ENCODE data around the gene ATP8A2. TPM values are rescaled to one million over a fixed set of nuclear protein-coding genes. Genes with fewer than 3 reads are reported as not detected.

The ATP8A2 gene
- total RNA-seq, 1 donor from 2014 or later = 1.9 TPM

GRCh38 chr13:25908366-25908765 lies 536.6 kb downstream of the ATP8A2 start:
- Mint-ChIP-seq H3K27ac (ENCODE audit: unreplicated experiment) (no peak overlapping the region), H3K9me3 (ENCODE audit: low read depth) (no peaks in the 10 kb centered on the region), H3K4me1 (ENCODE audit: low read depth) (peaks cover 6% of the 10 kb centered on the region), H3K4me3 (ENCODE audit: unreplicated experiment) (no peak overlapping the region), H3K27me3 (ENCODE audit: low read depth) (no peaks in the 10 kb centered on the region), H3K36me3 (ENCODE audit: low read depth) (no peaks in the 10 kb centered on the region)
- TF ChIP-seq CTCF (IDR thresholded peaks at IDR 0.05) = no peak
- DNase-seq (ENCODE audit: low spot score) = no peak

- H3K36me3 Mint-ChIP-seq (ENCODE audit: low read depth) = no peaks in the 10 kb centered on the region
- no peak for DNase-seq (ENCODE audit: low spot score)
- no peak overlapping the region for H3K27ac Mint-ChIP-seq (ENCODE audit: unreplicated experiment)
- no peak overlapping the region for H3K4me3 Mint-ChIP-seq (ENCODE audit: unreplicated experiment)
- no peaks in the 10 kb centered on the region for H3K27me3 Mint-ChIP-seq (ENCODE audit: low read depth)
- no peak for TF ChIP-seq CTCF (IDR thresholded peaks at IDR 0.05)
- H3K9me3 Mint-ChIP-seq (ENCODE audit: low read depth) = no peaks in the 10 kb centered on the region
- peaks cover 11% of the 10 kb centered on the region for H3K4me1 Mint-ChIP-seq (ENCODE audit: low read depth)
Observed at GRCh38 chr13:25910243-25910642, 538.5 kb downstream of the ATP8A2 start.

DNA sequence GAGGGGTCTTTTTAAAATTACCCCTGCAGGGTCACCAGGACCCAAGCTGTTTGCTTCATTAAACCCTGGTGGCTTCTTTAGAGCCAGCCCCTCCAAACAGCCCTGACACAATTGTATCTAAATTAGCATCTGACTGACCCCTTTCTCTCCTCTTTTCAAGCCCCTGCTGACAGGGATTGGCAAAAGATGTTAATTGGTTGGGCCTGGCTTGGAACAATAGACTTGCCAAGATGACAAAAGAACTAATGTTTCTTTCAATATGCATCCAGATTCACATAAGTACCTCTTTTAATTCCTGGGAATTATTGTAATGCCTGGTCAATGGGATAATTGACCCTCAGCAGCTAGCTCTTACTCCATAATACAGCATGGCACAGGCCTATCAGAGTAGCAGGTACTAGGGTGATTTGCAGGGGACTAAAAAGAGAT lies 539.2 kb downstream of the ATP8A2 start:
- Mint-ChIP-seq H3K4me3 (ENCODE audit: unreplicated experiment) (no peak overlapping the region), H3K9me3 (ENCODE audit: low read depth) (no peaks in the 10 kb centered on the region), H3K27me3 (ENCODE audit: low read depth) (no peaks in the 10 kb centered on the region), H3K36me3 (ENCODE audit: low read depth) (no peaks in the 10 kb centered on the region), H3K4me1 (ENCODE audit: low read depth) (peaks cover 11% of the 10 kb centered on the region), H3K27ac (ENCODE audit: unreplicated experiment) (no peak overlapping the region)
- DNase-seq (ENCODE audit: low spot score) = no peak
- TF ChIP-seq CTCF (IDR thresholded peaks at IDR 0.05) = no peak

DNA sequence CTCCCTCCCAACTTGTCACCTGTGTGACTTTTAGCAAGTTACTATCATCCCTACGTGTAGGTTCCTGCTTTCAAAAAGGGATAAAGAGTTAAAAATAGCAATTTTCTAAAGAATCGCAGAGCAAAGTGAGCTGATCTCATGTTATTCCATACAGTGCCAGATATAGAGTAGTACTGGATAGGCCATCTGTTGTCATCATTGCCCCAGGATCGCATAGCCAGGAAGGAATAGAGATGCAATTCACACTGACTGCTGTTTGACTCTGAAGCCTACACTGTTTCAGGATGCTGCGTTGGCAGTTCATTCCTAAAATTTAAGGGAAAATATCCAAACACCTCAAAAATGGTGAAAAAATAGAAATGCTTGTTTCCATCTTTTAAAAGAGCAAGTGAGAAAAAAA lies 541.2 kb downstream of the ATP8A2 start:
- Mint-ChIP-seq H3K27me3 (ENCODE audit: low read depth) (no peaks in the 10 kb centered on the region), H3K9me3 (ENCODE audit: low read depth) (no peaks in the 10 kb centered on the region), H3K27ac (ENCODE audit: unreplicated experiment) (no peak overlapping the region), H3K36me3 (ENCODE audit: low read depth) (no peaks in the 10 kb centered on the region), H3K4me1 (ENCODE audit: low read depth) (peaks cover 11% of the 10 kb centered on the region), H3K4me3 (ENCODE audit: unreplicated experiment) (no peak overlapping the region)
- no peak for DNase-seq (ENCODE audit: low spot score)
- TF ChIP-seq CTCF (IDR thresholded peaks at IDR 0.05) = no peak

DNA sequence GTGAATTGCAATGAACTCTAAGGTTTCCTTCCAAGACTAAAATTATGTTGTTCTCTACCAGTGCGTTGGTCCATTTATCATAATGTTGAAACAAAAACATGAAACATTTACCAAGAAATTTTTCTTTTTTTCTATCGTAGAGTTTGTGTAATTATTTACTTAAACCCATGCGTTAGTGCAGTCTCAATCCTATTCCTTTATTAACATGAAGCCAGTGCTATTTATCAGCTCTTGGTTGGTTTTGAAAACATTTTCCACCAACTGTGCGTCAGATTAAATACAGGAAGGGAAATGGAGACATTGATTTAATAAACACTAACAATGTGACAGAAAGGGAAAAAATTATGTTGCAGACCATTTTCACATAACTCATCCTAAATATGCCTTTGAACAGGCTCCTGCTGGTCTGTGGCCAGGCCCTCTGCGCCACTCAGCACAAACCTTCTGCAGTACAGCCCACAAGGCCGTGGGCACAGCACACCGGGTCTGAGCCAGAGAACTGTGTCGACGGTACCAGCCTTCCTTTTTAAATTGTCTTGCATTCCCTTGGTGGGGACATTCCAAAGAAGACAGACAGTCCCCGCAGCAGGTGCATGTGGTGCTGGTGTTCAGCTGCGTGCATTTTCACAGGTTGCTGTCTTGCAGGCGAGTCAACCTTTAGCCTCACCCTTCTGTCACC lies 544.2 kb downstream of the ATP8A2 start:
- Mint-ChIP-seq H3K9me3 (ENCODE audit: low read depth) (no peaks in the 10 kb centered on the region), H3K27ac (ENCODE audit: unreplicated experiment) (no peak overlapping the region), H3K4me1 (ENCODE audit: low read depth) (peaks cover 9% of the 10 kb centered on the region), H3K36me3 (ENCODE audit: low read depth) (no peaks in the 10 kb centered on the region), H3K4me3 (ENCODE audit: unreplicated experiment) (no peak overlapping the region), H3K27me3 (ENCODE audit: low read depth) (no peaks in the 10 kb centered on the region)
- DNase-seq (ENCODE audit: low spot score) = no peak
- no peak for TF ChIP-seq CTCF (IDR thresholded peaks at IDR 0.05)

All from chondrocyte (in vitro differentiated cells).